ENCODE results near the gene DVL1. TPM values are rescaled to one million over a fixed set of nuclear protein-coding genes. Genes with fewer than 3 reads are reported as not detected.

The DVL1 gene
- polyA plus RNA-seq, 4 donors = 46.7 to 88.8 (median 61.3) TPM

DNA sequence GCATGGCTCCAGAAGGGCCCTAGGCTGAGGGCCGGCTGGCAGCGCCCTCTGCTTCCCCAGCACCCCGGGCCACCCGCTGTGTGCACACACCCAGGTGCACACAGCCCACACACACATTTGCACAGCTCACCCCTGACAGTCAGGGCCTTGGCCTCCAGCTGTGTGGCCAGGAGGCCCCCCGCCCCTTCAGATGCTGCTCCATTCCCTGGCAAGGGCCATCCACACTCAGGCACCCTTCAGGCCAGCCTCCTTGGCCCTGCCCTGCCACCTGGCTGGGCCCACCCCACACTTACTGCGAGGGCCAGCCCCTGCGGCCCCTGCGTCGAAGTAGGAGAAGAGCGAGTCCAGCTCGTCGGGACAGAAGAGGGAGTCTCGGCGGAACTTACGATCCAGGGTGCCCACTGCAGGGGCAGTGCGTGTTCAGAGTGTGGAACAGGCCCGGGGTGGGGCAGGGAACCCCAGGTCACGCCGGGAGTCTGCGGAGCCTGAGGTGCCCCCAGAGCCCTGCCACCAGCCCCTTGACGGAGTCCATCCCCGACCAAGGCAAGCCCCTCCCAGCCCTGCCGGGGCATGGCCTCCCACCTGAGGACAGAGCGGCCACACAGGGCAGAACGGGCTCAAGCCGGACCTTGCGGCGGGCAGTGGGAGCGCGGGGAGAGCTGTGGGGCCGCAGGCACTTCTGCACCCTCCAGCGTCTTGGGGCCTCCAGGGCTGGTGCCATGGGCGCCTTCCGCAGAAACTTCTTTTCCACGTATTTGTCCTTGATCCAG lies 53.9 kb downstream of the DVL1 start:
- peaks cover 0 to 68% (median 4%) of the 10 kb centered on the region in 3 donors for H3K36me3 ChIP-seq (ENCODE audit: control insufficient read depth in 3 of 3, insufficient read depth in 2 of 3, low read depth in 1 of 3, low read length in 3 of 3)
- no peak for FAIRE-seq
- WGBS, 3 donors = 93 to 94% (median 94%) methylated on average over 33 to 35 of the region's 35 CpGs

DNA sequence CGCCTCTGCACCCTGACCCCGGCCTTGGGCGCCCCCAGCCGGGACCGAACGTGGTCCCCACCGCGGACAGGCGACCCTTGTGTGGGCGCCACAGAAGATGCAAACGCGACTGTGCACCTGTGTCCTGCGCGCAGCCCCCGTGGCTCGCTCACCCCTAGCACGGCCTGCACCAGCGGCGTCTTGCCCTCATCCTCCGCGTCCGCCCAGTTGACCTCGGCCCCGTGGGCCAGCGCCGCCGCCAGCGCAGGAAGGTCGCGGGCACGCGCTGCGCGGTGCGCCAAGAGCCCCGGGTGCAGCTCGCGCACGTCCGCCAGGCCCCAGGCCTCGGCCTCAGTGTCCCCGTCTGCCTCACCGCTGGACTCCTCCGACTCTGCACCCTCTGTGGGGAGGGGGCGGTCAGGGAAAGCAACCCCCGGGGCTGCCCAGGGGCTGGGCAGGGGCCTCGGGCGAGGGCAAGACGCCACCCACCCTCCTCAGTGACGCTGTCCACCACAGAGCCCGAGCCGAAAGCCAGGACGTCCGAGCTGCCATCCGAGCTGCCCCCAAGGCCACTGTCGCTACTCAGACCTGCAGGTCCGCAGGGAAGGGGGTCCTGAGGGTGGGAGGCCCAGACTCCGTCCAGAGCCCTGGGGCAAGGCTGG lies 54.8 kb downstream of the DVL1 start:
- no peak overlapping the region for H3K4me3 ChIP-seq (ENCODE audit: low read depth in 1 of 3, low read length in 3 of 3)
- FAIRE-seq (no peak), DNase-seq (no peak)
- peaks cover 0 to 59% (median 4%) of the 10 kb centered on the region in 3 donors for H3K36me3 ChIP-seq (ENCODE audit: control insufficient read depth in 3 of 3, insufficient read depth in 2 of 3, low read depth in 1 of 3, low read length in 3 of 3)
- peaks cover 0 to 19% (median 0%) of the 10 kb centered on the region in 3 donors for H3K4me1 ChIP-seq (ENCODE audit: control insufficient read depth in 3 of 3, insufficient read depth in 2 of 3, low read depth in 1 of 3, low read length in 2 of 3)
- no peaks in the 10 kb centered on the region for H3K27me3 ChIP-seq (ENCODE audit: control insufficient read depth in 3 of 3, insufficient read depth in 3 of 3, low read length in 3 of 3)
- H3K9me3 ChIP-seq (ENCODE audit: control insufficient read depth in 2 of 2, insufficient read depth in 1 of 2, low read depth in 1 of 2, low read length in 1 of 2) = no peaks in the 10 kb centered on the region
- 90 to 97% (median 94%) methylated on average over 50 to 58 of the region's 58 CpGs for WGBS, 3 donors
- no peak overlapping the region for H3K27ac ChIP-seq (ENCODE audit: low read depth in 1 of 3, low read length in 2 of 3)

More for the DNA sequence above, 53.9 kb downstream of the DVL1 start:
- H3K27me3 ChIP-seq (ENCODE audit: control insufficient read depth in 3 of 3, insufficient read depth in 3 of 3, low read length in 3 of 3) = no peaks in the 10 kb centered on the region
- no peak for DNase-seq
- H3K4me1 ChIP-seq (ENCODE audit: control insufficient read depth in 3 of 3, insufficient read depth in 2 of 3, low read depth in 1 of 3, low read length in 2 of 3) = peaks cover 0 to 17% (median 0%) of the 10 kb centered on the region in 3 donors
- no peak overlapping the region for H3K4me3 ChIP-seq (ENCODE audit: low read depth in 1 of 3, low read length in 3 of 3)
- H3K9me3 ChIP-seq (ENCODE audit: control insufficient read depth in 2 of 2, insufficient read depth in 1 of 2, low read depth in 1 of 2, low read length in 1 of 2) = no peaks in the 10 kb centered on the region
- no peak overlapping the region for H3K27ac ChIP-seq (ENCODE audit: low read depth in 1 of 3, low read length in 2 of 3)

DNA sequence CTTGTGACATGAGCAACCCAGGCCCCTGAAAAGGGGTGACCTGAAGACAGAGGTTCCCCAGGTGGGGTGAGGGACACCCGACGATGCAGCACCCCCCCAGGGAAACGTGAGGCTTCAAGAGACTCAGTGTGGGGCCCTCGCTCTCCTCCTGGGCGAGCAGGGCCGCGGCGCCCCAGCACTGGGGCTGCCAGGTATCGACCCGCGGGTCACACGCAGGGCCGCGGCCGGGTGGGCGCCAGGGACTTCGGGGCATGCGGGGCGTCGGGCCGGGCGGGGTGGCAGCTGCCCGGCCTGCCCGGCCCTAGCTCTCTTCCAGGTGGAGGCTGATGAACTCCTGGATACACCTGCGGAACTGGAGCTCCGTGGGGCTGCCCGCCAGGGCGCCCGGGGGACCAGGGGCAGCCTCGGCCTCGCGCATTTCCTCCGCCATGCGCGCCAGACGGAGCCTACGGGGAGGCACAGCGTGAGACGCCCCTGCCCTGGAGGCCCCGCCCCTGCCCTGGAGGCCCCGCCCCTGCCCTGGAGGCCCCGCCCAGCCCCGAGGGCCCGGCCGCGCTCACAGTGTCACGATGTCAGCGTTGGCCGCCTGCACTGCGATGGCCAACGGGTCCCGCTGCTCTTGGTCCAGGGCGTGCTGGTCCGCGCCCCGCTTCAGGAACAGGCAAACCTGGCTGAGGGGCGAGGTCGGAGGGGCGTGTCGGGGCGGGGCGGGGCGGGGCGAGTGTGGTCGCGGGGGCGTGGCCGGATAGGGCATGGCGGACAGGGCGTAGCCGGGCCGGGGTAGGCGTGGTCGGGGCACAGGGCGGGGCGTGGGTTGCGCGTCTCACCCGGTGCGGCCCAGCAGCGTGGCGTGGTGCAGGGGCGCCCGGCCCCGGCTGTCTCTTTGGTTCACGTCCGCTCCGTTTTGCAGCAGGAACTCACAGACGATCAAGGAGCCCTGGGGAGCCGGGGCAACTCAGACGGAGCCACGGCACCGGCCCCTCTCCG lies 55.7 kb downstream of the DVL1 start:
- FAIRE-seq (no peak), DNase-seq (no peak)
- Histone ChIP-seq H3K27me3 (ENCODE audit: control insufficient read depth in 3 of 3, insufficient read depth in 3 of 3, low read length in 3 of 3) (no peaks in the 10 kb centered on the region), H3K9me3 (ENCODE audit: control insufficient read depth in 2 of 2, insufficient read depth in 1 of 2, low read depth in 1 of 2, low read length in 1 of 2) (no peaks in the 10 kb centered on the region), H3K27ac (ENCODE audit: low read depth in 1 of 3, low read length in 2 of 3) (no peak overlapping the region), H3K36me3 (ENCODE audit: control insufficient read depth in 3 of 3, insufficient read depth in 2 of 3, low read depth in 1 of 3, low read length in 3 of 3) (peaks cover 0 to 50% (median 4%) of the 10 kb centered on the region in 3 donors), H3K4me3 (ENCODE audit: low read depth in 1 of 3, low read length in 3 of 3) (no peak overlapping the region), H3K4me1 (ENCODE audit: control insufficient read depth in 3 of 3, insufficient read depth in 2 of 3, low read depth in 1 of 3, low read length in 2 of 3) (peaks cover 0 to 19% (median 0%) of the 10 kb centered on the region in 3 donors)
- 83 to 86% (median 83%) methylated on average over 53 to 94 of the region's 94 CpGs for WGBS, 3 donors

DNA sequence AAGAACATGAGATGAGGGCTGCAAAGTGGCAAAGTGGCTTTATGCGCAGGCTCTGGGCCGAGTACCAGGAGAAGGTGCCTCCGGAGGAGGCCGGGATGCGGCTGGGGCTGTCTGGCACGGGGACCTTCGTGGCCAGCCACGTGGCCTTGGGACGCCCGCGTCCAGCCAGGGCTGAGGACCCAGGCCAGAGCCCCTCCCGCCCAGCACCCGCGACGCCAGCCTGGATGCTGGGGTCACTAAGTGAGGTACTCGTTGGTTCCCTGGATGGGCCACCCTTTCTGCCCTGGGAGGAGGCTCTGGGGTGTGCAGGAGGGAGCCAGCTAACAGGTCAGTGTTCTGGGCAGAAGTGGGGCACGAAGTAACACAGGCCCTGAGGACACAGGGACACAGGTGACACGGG lies 56.4 kb downstream of the DVL1 start:
- DNase-seq = no peak
- no peak overlapping the region for H3K27ac ChIP-seq (ENCODE audit: low read depth in 1 of 3, low read length in 2 of 3)
- no peak for FAIRE-seq
- H3K4me3 ChIP-seq (ENCODE audit: low read depth in 1 of 3, low read length in 3 of 3) = no peak overlapping the region
- H3K4me1 ChIP-seq (ENCODE audit: control insufficient read depth in 3 of 3, insufficient read depth in 2 of 3, low read depth in 1 of 3, low read length in 2 of 3) = peaks cover 0 to 19% (median 0%) of the 10 kb centered on the region in 3 donors
- peaks cover 0 to 45% (median 4%) of the 10 kb centered on the region in 3 donors for H3K36me3 ChIP-seq (ENCODE audit: control insufficient read depth in 3 of 3, insufficient read depth in 2 of 3, low read depth in 1 of 3, low read length in 3 of 3)
- 91 to 95% (median 93%) methylated on average over 18 of the region's 18 CpGs for WGBS, 3 donors
- peaks cover 0 to under 1% (median 0%) of the 10 kb centered on the region in 3 donors for H3K27me3 ChIP-seq (ENCODE audit: control insufficient read depth in 3 of 3, insufficient read depth in 3 of 3, low read length in 3 of 3)
- no peaks in the 10 kb centered on the region for H3K9me3 ChIP-seq (ENCODE audit: control insufficient read depth in 2 of 2, insufficient read depth in 1 of 2, low read depth in 1 of 2, low read length in 1 of 2)

DNA sequence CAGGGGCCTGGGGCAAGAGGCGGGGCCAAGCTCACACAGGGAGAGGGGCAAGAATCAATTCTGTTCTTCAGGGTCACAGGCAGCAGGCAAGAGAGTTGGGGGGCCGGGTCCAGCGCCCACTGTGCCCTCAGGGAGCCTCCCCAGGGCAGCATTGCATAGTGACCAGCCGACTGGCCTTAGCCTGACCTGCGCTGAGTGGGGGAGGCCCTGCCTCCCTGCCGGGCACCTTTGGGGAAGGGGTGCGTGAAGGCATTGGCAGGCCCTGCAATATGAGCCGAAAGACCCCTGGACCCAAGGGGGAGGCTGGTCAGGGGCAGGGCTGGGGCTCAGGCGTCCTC lies 56.8 kb downstream of the DVL1 start:
- FAIRE-seq (no peak), DNase-seq (no peak)
- Histone ChIP-seq H3K27me3 (ENCODE audit: control insufficient read depth in 3 of 3, insufficient read depth in 3 of 3, low read length in 3 of 3) (peaks cover 0 to 4% (median 3%) of the 10 kb centered on the region in 3 donors), H3K4me3 (ENCODE audit: low read depth in 1 of 3, low read length in 3 of 3) (no peak overlapping the region), H3K4me1 (ENCODE audit: control insufficient read depth in 3 of 3, insufficient read depth in 2 of 3, low read depth in 1 of 3, low read length in 2 of 3) (peaks cover 0 to 19% (median 0%) of the 10 kb centered on the region in 3 donors), H3K36me3 (ENCODE audit: control insufficient read depth in 3 of 3, insufficient read depth in 2 of 3, low read depth in 1 of 3, low read length in 3 of 3) (peaks cover 0 to 42% (median 4%) of the 10 kb centered on the region in 3 donors), H3K9me3 (ENCODE audit: control insufficient read depth in 2 of 2, insufficient read depth in 1 of 2, low read depth in 1 of 2, low read length in 1 of 2) (no peaks in the 10 kb centered on the region), H3K27ac (ENCODE audit: low read depth in 1 of 3, low read length in 2 of 3) (no peak overlapping the region)
- WGBS, 3 donors = 89 to 90% (median 89%) methylated on average over 9 of the region's 9 CpGs

DNA sequence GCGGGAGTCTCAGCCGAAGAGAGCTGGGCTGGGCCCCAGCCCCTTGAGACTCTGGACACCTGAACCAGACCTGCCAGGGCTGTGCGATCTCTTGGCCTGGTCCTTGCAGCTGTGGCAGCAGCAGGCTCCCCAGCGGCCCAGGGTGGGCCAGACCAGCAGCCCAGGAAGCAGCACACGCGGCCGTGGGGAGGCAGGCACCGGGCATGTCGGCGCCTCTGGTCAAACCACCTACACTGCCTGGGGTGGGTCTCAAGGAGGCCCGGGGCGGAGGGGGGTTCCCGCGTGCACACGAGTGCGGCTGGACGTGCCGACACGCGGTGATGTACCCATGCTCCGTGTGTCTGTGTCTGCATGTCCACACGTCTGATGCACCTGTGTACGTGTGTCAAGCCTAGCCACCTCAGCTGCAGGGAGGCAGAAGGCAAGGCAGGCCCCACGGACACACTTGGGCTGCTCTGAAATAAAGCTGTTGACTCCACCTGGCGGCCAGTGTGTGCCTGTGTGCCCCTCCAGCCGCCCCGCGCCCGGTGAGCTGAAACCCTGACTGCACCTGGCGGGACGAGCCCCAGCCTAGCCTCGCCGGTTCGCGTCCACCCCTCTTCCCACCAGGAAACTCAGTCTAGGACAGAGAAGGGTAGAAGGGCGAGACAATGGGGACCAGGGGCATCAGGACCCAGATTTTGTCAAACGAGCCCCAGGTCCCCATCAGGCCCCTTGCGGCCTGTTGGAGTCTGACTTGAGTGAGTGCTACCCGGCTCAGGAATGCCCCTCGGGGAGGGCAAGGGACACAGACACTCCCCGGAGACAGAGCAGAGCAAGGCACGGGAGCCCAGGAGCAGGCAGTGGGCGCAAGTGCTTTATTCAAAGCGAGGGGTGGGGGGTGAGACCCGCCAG lies 57.4 kb downstream of the DVL1 start:
- Histone ChIP-seq H3K36me3 (ENCODE audit: control insufficient read depth in 3 of 3, insufficient read depth in 2 of 3, low read depth in 1 of 3, low read length in 3 of 3) (peaks cover 0 to 40% (median 4%) of the 10 kb centered on the region in 3 donors), H3K27me3 (ENCODE audit: control insufficient read depth in 3 of 3, insufficient read depth in 3 of 3, low read length in 3 of 3) (peaks cover 0 to 9% (median 4%) of the 10 kb centered on the region in 3 donors), H3K9me3 (ENCODE audit: control insufficient read depth in 2 of 2, insufficient read depth in 1 of 2, low read depth in 1 of 2, low read length in 1 of 2) (no peaks in the 10 kb centered on the region), H3K4me1 (ENCODE audit: control insufficient read depth in 3 of 3, insufficient read depth in 2 of 3, low read depth in 1 of 3, low read length in 2 of 3) (peaks cover 0 to 19% (median 0%) of the 10 kb centered on the region in 3 donors), H3K27ac (ENCODE audit: low read depth in 1 of 3, low read length in 2 of 3) (no peak overlapping the region), H3K4me3 (ENCODE audit: low read depth in 1 of 3, low read length in 3 of 3) (no peak overlapping the region)
- WGBS, 3 donors = 17 to 43% (median 28%) methylated on average over 35 to 45 of the region's 45 CpGs
- FAIRE-seq (no peak), DNase-seq (peak; percentile 84 to 85)

DNA sequence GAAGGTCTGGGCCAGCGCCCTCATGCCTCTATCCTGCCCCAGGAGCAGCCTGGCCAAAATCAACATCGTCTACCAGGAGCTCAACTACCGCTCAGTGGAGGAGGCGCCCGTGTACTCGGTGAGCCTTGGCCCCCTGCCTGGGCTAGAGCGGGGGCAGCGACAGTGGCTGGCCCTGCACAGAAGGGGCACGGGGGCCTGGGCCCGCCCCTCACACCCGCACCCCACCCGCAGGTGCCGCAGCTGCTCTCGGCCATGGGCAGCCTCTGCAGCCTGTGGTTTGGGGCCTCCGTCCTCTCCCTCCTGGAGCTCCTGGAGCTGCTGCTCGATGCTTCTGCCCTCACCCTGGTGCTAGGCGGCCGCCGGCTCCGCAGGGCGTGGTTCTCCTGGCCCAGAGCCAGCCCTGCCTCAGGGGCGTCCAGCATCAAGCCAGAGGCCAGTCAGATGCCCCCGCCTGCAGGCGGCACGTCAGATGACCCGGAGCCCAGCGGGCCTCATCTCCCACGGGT lies 58.1 kb downstream of the DVL1 start:
- FAIRE-seq (no peak), DNase-seq (peak; percentile 33 to 49)
- Histone ChIP-seq H3K36me3 (ENCODE audit: control insufficient read depth in 3 of 3, insufficient read depth in 2 of 3, low read depth in 1 of 3, low read length in 3 of 3) (peaks cover 0 to 33% (median 4%) of the 10 kb centered on the region in 3 donors), H3K9me3 (ENCODE audit: control insufficient read depth in 2 of 2, insufficient read depth in 1 of 2, low read depth in 1 of 2, low read length in 1 of 2) (no peaks in the 10 kb centered on the region), H3K4me1 (ENCODE audit: control insufficient read depth in 3 of 3, insufficient read depth in 2 of 3, low read depth in 1 of 3, low read length in 2 of 3) (peaks cover 0 to 19% (median 0%) of the 10 kb centered on the region in 3 donors), H3K27me3 (ENCODE audit: control insufficient read depth in 3 of 3, insufficient read depth in 3 of 3, low read length in 3 of 3) (peaks cover 0 to 14% (median 4%) of the 10 kb centered on the region in 3 donors), H3K4me3 (ENCODE audit: low read depth in 1 of 3, low read length in 3 of 3) (no peak overlapping the region), H3K27ac (ENCODE audit: low read depth in 1 of 3, low read length in 2 of 3) (no peak overlapping the region)
- 11 to 45% (median 27%) methylated on average over 25 to 28 of the region's 28 CpGs for WGBS, 3 donors
